Panc1 (cell line): ENCODE data around the gene DDX21. TPM values are rescaled to one million over a fixed set of nuclear protein-coding genes. Genes with fewer than 3 reads are reported as not detected.

ENCODE experiments used
- ATAC-seq: fragments of 200-7000 bp; cut with Tn5 transposase; 2 replicates; pipeline ENCODE4 v1.9.1; 2020; ENCODE audit warnings: mild to moderate bottlenecking, moderate library complexity
- BruUV-seq: library from RNA; stranded (reverse); fragments of 400-500 nt; replicated peaks from 2 replicates; lab custom pipeline; 2021; lab: Mats Ljungman, UMichigan
- CTCF ChIA-PET: fragments of 300-600 bp; sonication (Branson Sonifier 250); formaldehyde crosslinking; loops from one replicate; lab custom pipeline; 2022; ENCODE audit warnings: antibody characterized with exemption; lab: Charles Lee
- POLR2A ChIA-PET: fragments of 300-600 bp; sonication (Branson Sonifier 250); formaldehyde crosslinking; loops from one replicate; lab custom pipeline; 2022; ENCODE audit warnings: antibody characterized with exemption; lab: Charles Lee
- DNase-seq: peaks from one replicate; pipeline ENCODE4 v3.0.0-alpha.2; 2010; ENCODE audit warnings: low read depth, low spot score
- H3K27ac ChIP-seq: 2 replicates; pipeline ENCODE4 v1.5.1; 2011; ENCODE audit warnings: mild to moderate bottlenecking, low read length, inconsistent platforms
- H3K27me3 ChIP-seq: fragments of 200-500 bp; sonication (Bioruptor generic); 2 replicates; pipeline ENCODE4 v1.6.0; 2014; ENCODE audit warnings: low read length, inconsistent platforms; ENCODE audit not compliant: control insufficient read depth, insufficient read depth
- H3K36me3 ChIP-seq: fragments of 200-500 bp; sonication (Bioruptor generic); 2 replicates; pipeline ENCODE4 v1.5.1; 2014; ENCODE audit warnings: inconsistent platforms, mild to moderate bottlenecking, low read length, moderate library complexity; ENCODE audit not compliant: control insufficient read depth, insufficient read depth
- H3K4me1 ChIP-seq: 2 replicates; pipeline ENCODE4 v1.5.1; 2011; ENCODE audit warnings: inconsistent platforms, mild to moderate bottlenecking, low read length, moderate library complexity; ENCODE audit not compliant: control insufficient read depth, insufficient read depth
- H3K4me3 ChIP-seq, 2 experiments: 2 replicates each; pipeline ENCODE4 v1.5.1; 2011 to 2012; ENCODE audit warnings: low read depth in 2 of 2, low read length in 2 of 2, mild to moderate bottlenecking in 2 of 2, inconsistent platforms in 1 of 2, moderate library complexity in 1 of 2
- H3K9me3 ChIP-seq: fragments of 200-500 bp; sonication (Bioruptor generic); 2 replicates; pipeline ENCODE4 v1.5.1; 2014; ENCODE audit warnings: low read depth, mild to moderate bottlenecking, inconsistent platforms, low read length, moderate library complexity; ENCODE audit not compliant: control insufficient read depth, insufficient read depth
- CTCF ChIP-seq: fragments of 450-650 bp; IDR thresholded peaks from 2 replicates; pipeline ENCODE4 v1.5.1; 2017; ENCODE audit warnings: mild to moderate bottlenecking
- POLR2AphosphoS5 ChIP-seq: IDR thresholded peaks from 2 replicates; pipeline ENCODE4 v1.6.1; 2012; ENCODE audit warnings: mild to moderate bottlenecking, low read depth, low read length, moderate library complexity
- REST ChIP-seq, 2 experiments: IDR thresholded peaks; 2 replicates each; pipeline ENCODE4 v1.6.1; 2011 to 2012; ENCODE audit warnings: low read depth in 2 of 2, control low read depth in 1 of 2, low read length in 1 of 2, mild to moderate bottlenecking in 1 of 2, moderate library complexity in 1 of 2; ENCODE audit not compliant: insufficient read depth in 1 of 2
- SIN3A ChIP-seq: IDR thresholded peaks from 2 replicates; pipeline ENCODE4 v1.6.1; 2012; ENCODE audit warnings: low read depth, mild to moderate bottlenecking, low read length, moderate library complexity, borderline replicate concordance; ENCODE audit not compliant: insufficient read depth
- TCF7L2 ChIP-seq: IDR thresholded peaks from 2 replicates; pipeline ENCODE4 v1.6.1; 2011; ENCODE audit warnings: mild to moderate bottlenecking, low read depth, low read length, inconsistent platforms
- in situ Hi-C: cut with HindIII; loops from 2 replicates; pipeline ENCODE4 v1.10.0; 2016; ENCODE audit warnings: low sequenced_read_pairs, low pct_unique_long_range_greater_than_20kb
- intact Hi-C: fragments of 100-400 bp; cut with micrococcal nuclease; formaldehyde crosslinking; loops from one replicate; pipeline ENCODE4 v1.10.0; 2022; ENCODE audit not compliant: unreplicated experiment
- total RNA-seq: library from RNA; stranded (reverse); gene quantifications from one replicate; pipeline ENCODE4 v1.2.1, GENCODE V29; 2021; ENCODE audit not compliant: unreplicated experiment

DDX21 gene
- total RNA-seq, 1 experiment from 2014 or later = 172 TPM

GRCh38 chr10:68957654-68958053, 1.7 kb downstream of the DDX21 start:
- ChIA-PET POLR2A (interaction anchor here (0.6 to 1.1 kb wide), 2 partner anchors 10 to 21 kb away, joined by 3 read pairs; no protein-coding TSS in a partner anchor), CTCF (no interaction called here)
- intact Hi-C loops (no loop called here), in situ Hi-C loops (no loop called here)
- Histone ChIP-seq H3K9me3 (no peaks in the 10 kb centered on the region), H3K27ac (peak overlapping the region; percentile 94), H3K27me3 (no peaks in the 10 kb centered on the region), H3K4me1 (peaks cover 14% of the 10 kb centered on the region; the same call in 1 of the 2 replicates), H3K36me3 (peaks cover 34% of the 10 kb centered on the region), H3K4me3 (peak overlapping the region; percentile 89 to 90)
- TF ChIP-seq REST (IDR thresholded peaks at IDR 0.05; ENCODE audit: insufficient read depth in 1 of 2, low read depth in 2 of 2, low read length in 1 of 2) (no peak), SIN3A (no peak), CTCF (no peak), POLR2AphosphoS5 (no peak), TCF7L2 (no peak)
- no peak for DNase-seq
- ATAC-seq = no peak
- BruUV-seq = no TSS peak

GRCh38 chr10:68959695-68960527, 3.9 kb downstream of the DDX21 start:
- in situ Hi-C loops = no loop called here
- Histone ChIP-seq H3K36me3 (peaks cover 47% of the 10 kb centered on the region), H3K4me1 (peaks cover 14% of the 10 kb centered on the region; the same call in 1 of the 2 replicates), H3K9me3 (no peaks in the 10 kb centered on the region), H3K4me3 (no peak overlapping the region), H3K27ac (no peak overlapping the region), H3K27me3 (no peaks in the 10 kb centered on the region)
- TF ChIP-seq REST (IDR thresholded peaks at IDR 0.05; ENCODE audit: insufficient read depth in 1 of 2, low read depth in 2 of 2, low read length in 1 of 2) = no peak
- TF ChIP-seq SIN3A = no peak
- no peak for TF ChIP-seq TCF7L2
- TF ChIP-seq CTCF = no peak
- TF ChIP-seq POLR2AphosphoS5 = no peak
- POLR2A ChIA-PET = interaction anchor here (0.6 kb wide), 2 partner anchors 16 to 248 kb away, joined by 3 to 4 read pairs; no protein-coding TSS in a partner anchor
- DNase-seq = no peak
- ATAC-seq = no peak
- intact Hi-C loops = no loop called here
- TSS peak; percentile 14 for BruUV-seq
- CTCF ChIA-PET = interaction anchor here (0.6 kb wide), 2 partner anchors 10 to 30 kb away, joined by 3 read pairs; no protein-coding TSS in a partner anchor
